ENCODE results near the gene MTMR6. TPM values are rescaled to one million over a fixed set of nuclear protein-coding genes. Genes with fewer than 3 reads are reported as not detected.

The MTMR6 gene
- total and polyA plus RNA-seq, 8 donors, result 16.3 to 23.6 (median 20.8) TPM

DNA sequence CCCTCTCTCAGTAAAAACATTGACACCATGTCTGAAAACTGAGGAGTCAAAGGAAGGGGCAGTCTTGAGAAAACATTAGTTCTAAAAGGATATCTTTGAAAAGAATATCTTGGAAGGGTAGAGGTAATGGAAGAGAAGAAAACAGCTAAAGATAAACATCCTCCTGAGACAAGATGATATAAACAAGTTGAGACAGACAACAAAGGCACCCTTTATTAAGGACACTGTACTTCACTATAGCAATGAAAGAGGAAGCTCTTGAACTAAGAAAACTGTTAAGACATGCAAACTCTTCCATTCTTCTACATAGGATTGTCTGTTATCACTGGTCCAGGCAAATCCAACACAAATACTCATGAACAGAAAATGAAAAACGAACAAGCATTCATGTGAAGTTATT is 46.3 kb downstream of the MTMR6 start:
- no peaks in the 10 kb centered on the region for H3K27me3 ChIP-seq
- H3K27ac ChIP-seq, result no peak overlapping the region
- ATAC-seq (no peak), DNase-seq (no peak)
- no peaks in the 10 kb centered on the region for H3K4me1 ChIP-seq
- TF ChIP-seq, protein P1, sequence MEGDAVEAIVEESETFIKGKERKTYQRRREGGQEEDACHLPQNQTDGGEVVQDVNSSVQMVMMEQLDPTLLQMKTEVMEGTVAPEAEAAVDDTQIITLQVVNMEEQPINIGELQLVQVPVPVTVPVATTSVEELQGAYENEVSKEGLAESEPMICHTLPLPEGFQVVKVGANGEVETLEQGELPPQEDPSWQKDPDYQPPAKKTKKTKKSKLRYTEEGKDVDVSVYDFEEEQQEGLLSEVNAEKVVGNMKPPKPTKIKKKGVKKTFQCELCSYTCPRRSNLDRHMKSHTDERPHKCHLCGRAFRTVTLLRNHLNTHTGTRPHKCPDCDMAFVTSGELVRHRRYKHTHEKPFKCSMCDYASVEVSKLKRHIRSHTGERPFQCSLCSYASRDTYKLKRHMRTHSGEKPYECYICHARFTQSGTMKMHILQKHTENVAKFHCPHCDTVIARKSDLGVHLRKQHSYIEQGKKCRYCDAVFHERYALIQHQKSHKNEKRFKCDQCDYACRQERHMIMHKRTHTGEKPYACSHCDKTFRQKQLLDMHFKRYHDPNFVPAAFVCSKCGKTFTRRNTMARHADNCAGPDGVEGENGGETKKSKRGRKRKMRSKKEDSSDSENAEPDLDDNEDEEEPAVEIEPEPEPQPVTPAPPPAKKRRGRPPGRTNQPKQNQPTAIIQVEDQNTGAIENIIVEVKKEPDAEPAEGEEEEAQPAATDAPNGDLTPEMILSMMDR (IDR thresholded peaks at IDR 0.05), result no peak
- H3K9me3 ChIP-seq, result no peaks in the 10 kb centered on the region
- intact Hi-C loops (cut with DNase I), result no loop called here
- H3K36me3 ChIP-seq, result peaks cover 0 to 17% of the 10 kb centered on the region in 2 donors
- H3K4me3 ChIP-seq, result no peak overlapping the region

DNA sequence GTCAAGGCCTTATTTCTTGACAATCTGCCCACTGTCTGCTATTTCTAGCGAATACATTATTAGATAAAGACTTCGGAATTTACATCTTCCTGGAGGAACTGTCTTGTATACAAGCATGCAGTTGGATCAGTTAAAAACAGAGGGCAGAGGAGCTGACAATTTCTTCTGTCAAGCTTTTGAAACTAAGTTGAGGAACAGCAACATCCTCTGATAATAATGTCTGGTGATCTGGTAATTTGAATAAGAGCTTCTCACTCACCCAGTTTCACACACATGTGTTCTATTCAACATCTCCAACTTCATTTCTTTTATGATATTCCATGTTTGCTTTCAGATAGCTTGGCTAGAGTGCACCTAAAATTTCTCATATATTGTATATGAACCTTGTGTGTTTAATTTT is 50.2 kb downstream of the MTMR6 start:
- no peak for DNase-seq
- no peaks in the 10 kb centered on the region for H3K9me3 ChIP-seq
- no peak for ATAC-seq
- TF ChIP-seq, protein P1 (IDR thresholded peaks at IDR 0.05), result no peak
- H3K27ac ChIP-seq, result no peak overlapping the region
- H3K4me3 ChIP-seq, result no peak overlapping the region
- H3K27me3 ChIP-seq, result no peaks in the 10 kb centered on the region
- intact Hi-C loops (cut with DNase I), result no loop called here
- no peaks in the 10 kb centered on the region for H3K36me3 ChIP-seq
- peaks cover 0 to 6% of the 10 kb centered on the region in 2 donors for H3K4me1 ChIP-seq

DNA sequence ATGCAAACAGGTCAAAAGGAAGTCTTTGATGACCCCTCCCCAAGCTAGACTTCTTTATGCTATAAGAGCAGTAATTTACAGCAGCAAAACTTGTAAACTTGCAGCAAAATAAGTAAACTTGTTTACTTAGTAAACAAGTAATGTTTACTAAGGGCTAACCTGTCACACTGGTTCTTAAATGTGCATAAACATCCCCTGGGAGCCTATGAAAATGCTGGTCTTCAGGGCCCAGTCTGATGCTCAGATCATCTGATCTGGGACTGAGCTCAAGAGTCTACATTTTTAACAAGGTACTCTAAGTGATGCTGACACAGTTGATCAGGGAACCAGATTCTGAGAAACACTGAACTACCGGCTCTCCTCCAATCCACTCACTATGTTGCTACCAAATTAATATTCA is 53.4 kb downstream of the MTMR6 start:
- DNase-seq (no peak), ATAC-seq (no peak)
- no peaks in the 10 kb centered on the region for H3K36me3 ChIP-seq
- intact Hi-C loops (cut with DNase I), result no loop called here
- peaks cover 0 to 15% of the 10 kb centered on the region in 2 donors for H3K27me3 ChIP-seq
- no peak overlapping the region for H3K27ac ChIP-seq
- TF ChIP-seq, protein P1 (IDR thresholded peaks at IDR 0.05), result no peak
- H3K4me1 ChIP-seq, result peaks cover 0 to 6% of the 10 kb centered on the region in 2 donors
- H3K4me3 ChIP-seq, result no peak overlapping the region
- no peaks in the 10 kb centered on the region for H3K9me3 ChIP-seq

DNA sequence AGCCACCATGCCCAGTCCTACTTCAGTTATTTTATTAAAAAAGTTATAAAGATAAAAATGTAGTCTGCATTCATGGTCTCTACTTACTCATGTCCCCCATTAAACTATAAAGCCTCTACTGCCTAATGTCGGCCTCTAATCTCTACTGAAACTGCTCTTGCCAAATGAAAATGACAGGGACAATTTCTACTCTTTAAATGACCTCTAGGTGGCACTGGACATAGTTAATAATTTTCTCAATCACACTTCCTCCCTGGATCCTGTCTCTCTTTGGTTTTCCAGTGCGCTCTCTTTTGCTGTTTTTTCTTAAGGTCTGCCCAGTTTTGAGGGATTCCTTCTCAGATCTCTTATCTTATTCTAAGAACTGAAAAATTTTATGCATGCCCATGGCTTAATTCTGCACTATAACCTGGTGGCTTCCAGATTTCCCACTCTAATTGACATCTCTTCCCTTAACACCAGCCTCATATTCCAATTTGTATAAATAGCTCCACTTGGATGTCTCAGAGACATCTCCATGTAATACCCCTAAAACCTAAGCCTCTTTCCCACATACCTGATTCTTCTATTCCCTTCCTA is 54.3 kb downstream of the MTMR6 start:
- ATAC-seq (peak; percentile 87), DNase-seq (peak in 2 of 4 donors; percentile 9 to 36)
- Histone ChIP-seq H3K27me3 (peaks cover 0 to 22% of the 10 kb centered on the region in 2 donors), H3K27ac (no peak overlapping the region), H3K36me3 (no peaks in the 10 kb centered on the region), H3K9me3 (no peaks in the 10 kb centered on the region), H3K4me3 (no peak overlapping the region), H3K4me1 (peaks cover 0 to 6% of the 10 kb centered on the region in 2 donors)
- intact Hi-C loops (cut with DNase I), result no loop called here
- TF ChIP-seq, protein P1 (IDR thresholded peaks at IDR 0.05), result peak; percentile 48 to 50

DNA sequence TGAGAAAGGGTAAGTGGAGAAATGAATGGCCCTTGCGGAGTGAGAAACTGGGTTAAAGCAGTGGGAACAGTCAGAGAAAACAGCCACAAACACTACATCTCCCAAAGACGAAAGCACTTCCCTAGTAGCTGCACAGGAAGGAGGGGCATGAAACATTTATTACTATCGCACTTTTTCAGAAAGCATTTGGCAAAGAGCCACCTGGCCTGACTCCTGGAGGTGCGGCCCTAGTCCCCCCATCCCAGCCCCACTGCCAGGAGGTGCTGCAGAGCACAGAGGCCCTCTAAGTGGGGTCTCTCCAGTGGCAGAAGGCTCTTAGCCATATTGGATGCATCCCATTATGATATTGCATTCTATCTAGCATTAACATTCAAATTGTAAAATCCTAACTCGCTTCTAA is 55.8 kb downstream of the MTMR6 start:
- no peak overlapping the region for H3K27ac ChIP-seq

More for the DNA sequence above, 55.8 kb downstream of the MTMR6 start:
- Histone ChIP-seq H3K27me3 (peaks cover 0 to 28% of the 10 kb centered on the region in 2 donors), H3K4me3 (no peak overlapping the region), H3K36me3 (no peaks in the 10 kb centered on the region), H3K9me3 (no peaks in the 10 kb centered on the region), H3K4me1 (peaks cover 0 to 6% of the 10 kb centered on the region in 2 donors)
- ATAC-seq, result no peak
- intact Hi-C loops (cut with DNase I), result no loop called here
- no peak for DNase-seq
- TF ChIP-seq, protein P1 (IDR thresholded peaks at IDR 0.05), result no peak

Data from left lung (tissue), 10 donors.